ENCODE measurements around the gene HEPN1.

HEPN1 gene

GRCh38 chr11:124902616-124903015 lies 16.4 kb upstream of the HEPN1 start:
- no peak for DNase-seq

DNA sequence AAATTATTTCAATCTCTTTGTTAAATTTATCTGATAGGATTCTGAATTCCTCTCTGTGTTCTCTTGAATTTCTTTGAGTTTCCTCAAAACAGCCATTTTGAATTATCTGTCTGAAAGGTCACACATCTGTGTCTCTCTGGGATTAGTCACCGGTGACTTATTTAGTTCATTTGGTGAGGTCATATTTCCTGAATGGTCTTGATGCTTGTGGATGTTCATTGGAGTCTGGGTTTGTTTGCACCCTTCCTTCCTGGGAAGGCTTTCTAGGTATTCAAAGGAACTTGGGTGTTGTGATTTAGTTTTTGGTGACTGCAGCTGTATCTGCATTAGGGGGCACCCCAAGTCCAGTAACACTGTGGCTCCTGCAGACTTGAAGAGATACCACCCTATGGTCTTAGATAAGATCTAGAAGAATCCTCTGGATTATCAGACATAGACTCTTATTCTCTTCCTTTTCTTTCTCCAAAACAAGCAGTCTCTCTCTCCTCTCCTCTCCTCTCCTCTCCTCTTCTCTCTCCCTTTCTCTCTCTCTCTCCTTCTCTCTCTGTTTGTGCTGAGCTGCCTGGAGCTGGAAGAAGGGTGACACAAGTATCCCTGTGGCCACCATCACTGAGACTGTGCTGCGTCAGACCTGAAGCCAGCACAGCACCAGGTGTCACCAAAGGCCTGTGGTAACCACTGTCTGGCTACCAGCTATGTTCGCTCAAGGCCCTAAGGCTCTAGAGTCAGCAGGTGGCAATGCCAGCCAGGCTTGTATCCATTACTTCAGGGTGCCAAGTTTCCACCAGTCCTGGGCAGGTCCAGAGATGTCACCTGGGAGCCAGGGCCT lies 3.3 kb upstream of the HEPN1 start:
- DNase-seq = no peak

- no peak for DNase-seq
These were observed 2.7 kb upstream of the HEPN1 start for GRCh38 chr11:124916370-124916710.

DNA sequence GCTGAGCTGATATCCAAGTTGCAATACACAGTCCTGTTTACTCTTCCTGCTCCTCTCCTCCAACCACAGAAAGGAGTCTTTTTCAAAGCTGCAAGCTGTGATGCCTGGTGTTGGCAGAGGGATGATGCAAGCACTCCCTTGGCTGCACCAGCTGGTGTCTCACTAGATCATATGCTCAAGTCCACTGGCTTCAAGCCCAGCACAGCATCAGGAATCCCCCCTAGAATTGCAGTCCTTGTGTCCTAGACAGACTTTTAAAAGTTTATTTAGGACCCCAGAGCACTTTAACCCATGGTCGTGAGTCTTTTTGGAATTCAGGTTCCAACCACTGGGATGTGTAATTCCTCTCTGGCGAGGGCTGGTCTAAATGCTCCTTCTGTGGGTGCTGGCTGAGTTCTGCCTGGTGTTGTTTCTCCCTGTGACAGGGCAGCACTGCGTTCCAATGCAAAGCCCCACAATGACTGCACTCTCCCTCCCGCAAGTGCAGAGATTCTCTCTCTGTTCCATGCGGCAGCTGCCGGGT lies 1.9 kb upstream of the HEPN1 start:
- DNase-seq = no peak

DNA sequence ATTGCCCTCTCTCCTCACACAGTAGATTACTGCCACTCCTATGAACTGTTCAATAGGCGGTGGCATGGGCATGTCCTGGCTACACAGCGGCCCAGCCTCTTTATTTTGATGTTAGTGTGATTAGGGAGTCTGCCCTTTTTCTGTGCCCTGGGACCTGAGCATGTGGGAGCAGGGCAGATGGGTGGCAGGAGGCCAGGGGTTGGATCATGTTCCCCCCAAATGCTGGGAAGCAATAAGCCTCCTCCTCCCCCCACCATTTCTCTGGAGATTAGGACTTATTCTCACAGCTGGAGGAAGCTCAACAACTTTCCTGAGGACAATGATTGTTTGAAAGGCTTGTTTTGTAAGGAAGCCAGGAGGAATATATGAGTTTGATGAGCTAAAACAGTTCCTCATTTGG lies 848 bp downstream of the HEPN1 start:
- no peak for DNase-seq

DNA sequence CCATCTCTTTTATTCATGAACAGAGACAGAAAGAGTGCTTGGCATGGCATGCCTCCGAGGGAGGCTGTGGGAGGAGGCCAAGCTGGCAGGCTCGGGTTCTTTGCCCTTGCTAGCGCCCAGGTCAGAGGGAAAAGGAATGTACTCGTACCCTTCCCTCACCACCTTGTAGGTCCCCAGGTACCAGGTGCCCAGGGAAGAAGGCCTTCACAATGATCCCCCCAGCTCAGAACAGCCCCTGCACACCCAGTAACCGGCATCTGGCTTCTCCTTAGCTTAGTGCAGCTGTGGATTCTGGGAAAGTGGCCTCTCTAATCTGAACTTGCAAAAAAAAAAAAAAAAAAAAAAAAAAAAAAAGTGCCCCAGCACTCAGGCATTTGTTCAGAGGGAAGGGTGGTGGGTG lies 1.3 kb downstream of the HEPN1 start:
- no peak for DNase-seq

DNA sequence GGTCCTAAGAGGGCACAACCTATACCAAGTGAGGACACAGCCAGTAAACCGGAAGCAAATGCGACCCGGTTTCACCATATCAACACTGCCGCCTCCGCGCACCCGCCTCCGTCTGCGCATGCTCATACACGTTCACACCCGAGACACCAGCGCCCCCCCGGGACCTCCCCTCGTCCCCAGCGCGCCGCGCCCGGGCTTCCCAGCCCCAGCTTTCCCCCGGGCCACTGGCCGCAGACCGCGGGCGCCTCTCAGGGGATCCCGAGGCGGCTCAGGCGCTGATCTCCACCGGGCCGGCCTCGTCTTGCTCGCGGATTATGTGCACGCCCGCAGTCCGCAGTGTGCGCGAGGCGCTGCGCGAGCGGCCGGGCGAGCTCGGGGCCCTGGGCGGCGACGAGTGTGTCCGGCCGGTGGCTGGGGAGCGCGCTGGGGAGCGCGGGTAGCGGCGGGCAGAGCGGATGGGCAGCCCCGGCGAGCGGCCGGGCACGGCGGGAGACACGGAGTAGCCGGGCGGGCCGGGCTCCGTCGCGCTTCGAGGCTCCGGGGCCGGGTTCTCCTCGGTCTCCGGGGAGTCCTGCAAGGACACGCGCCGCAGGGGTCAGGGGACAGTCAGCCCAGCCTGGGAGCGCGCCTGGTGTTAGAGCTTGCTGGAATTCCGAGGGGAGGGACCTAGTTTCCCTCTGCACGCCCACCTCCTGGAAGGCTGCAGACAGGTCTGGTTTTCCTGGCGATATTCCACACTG lies 2.0 kb downstream of the HEPN1 start:
- peak; percentile 35 for DNase-seq

DNA sequence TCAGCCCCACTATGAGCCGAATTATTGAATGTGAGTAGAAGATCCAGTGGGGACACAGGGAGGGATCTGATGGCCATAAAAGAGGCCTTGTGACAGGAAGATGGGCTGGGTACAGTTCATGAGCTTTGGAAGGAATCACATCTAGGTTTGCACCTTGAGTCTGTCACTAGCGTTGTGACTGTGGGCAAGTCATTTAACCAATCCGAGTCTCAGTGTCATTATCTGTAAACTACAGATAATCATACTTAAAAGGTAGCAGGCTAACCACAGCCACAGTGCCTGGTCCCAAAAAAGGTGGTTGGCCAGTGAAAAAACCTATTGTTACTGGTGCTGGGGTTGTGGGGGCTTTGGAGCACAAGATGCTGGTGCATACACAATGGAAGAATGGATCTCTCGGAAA lies 3.8 kb downstream of the HEPN1 start:
- DNase-seq = no peak

- DNase-seq = no peak
These were observed 4.2 kb downstream of the HEPN1 start for GRCh38 chr11:124923296-124923695.

DNA sequence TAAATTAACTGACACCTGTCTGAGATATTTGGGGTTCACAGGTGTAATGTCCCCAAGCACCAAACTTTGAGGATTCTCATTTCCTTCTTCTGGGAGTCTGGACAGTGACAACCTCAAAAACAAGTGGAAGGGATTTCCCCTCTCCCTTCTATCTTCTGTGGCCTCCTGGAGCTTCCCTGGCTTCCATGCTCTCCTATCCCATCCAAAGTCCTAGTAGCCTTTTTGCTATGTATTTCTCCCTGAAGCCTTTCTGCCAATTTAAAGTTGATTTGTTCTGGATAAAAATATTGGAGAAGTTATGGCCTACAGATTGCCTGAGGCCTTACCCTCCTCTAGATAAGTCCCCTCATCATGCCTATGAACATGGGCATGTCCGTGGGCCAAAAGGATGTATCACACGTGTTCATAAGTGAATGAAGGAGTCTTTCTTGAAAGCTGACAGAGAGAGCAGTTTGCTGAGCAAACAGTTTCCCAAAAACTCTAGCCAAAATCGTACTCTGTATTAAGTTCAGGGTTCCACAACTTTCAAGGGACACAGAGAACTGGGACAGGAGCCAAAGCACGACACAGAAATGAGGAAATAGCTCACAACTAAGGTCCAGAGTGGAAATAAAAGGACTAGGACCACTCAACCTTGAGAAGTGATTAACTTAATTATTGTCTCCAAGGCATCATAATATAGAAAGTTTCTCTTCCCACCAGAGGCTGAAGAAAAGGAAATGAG lies 10.1 kb downstream of the HEPN1 start:
- DNase-seq = no peak

- no peak for DNase-seq
These were observed 11.7 kb downstream of the HEPN1 start for GRCh38 chr11:124930799-124931198.

DNA sequence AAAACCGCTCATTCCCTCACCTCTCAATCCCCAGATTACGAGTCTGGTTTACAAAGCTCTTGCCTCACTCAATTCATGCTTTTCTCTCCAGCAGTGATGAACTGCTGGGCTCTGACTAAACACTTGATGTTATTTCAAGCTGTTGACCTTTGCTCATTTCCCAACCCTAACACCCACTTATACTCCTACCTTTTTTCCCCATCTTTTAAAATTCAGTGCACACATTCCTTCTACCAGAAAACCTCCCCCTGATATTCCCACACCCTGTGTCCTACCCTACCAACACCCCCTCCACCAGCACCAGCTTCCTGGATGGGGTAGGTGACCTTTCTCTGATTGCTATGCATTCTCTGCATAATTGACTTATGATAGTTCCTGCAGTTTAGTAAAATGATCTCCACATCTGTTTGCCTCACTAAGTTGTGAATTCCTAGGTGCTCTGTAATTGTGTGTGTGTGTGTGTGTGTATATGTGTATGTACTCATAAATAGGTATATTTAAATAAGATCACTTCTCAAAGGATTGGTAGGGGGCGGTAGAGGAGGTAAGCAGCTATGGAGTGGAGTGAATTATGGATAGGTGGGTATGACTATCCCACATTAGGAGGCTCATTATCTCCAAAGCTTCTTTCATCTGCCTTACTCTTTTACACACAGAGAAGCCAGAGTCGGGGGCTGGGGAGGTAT lies 16.0 kb downstream of the HEPN1 start:
- DNase-seq = no peak

DNA sequence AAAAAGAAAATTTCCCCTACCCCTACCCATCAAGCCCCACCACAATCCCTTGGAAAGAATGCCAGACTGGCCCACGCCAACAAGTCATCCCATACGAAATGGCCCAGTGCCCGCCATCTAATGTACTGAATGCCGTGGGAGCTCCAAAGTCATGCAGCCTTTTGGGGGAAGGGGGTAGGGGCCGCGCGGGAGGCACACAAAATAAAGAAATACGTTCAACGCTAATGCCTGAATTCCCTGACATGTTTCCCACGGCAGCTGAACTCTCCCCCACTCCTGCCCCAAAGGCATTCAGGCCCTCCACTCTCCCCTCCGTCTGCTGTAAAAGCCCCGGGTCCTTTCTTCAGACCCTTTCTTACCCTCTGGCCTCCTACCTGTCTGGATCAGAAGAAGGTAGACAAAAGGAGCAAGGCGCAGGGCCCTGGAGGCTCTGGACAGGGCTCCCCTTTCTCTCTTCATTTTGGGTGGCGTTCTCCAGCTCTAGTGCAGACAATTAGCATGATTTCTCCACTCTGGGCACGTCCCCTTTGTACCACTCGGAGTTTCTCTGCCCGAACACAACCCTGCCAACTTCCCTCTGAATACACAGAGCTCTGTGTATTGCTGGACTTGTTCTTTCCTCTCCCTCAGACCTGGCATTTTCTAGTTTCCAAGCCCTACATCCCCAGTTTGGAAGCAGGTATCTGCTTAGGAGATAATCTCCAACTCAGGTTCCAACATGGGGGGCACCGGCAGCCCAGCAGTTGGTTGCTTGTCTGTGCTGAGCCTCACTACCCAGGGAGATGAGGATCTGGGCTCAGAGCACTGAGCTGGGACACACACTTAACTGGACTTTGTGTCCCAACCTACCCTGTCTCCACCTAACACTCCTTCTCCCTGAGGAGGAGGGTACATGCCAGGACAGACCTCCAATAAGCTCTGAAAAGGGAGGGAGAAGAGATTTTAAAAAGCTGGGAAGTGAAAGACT lies 16.8 kb downstream of the HEPN1 start, which contains the start of gene HEPACAM:
HEPACAM (minus strand) TSS at position 500 of the 967 bp plus-strand sequence; CDS start at position 459, 41 bp downstream.
- no peak for DNase-seq

GRCh38 chr11:124937336-124937935 lies 18.4 kb downstream of the HEPN1 start:
- DNase-seq = no peak

DNA sequence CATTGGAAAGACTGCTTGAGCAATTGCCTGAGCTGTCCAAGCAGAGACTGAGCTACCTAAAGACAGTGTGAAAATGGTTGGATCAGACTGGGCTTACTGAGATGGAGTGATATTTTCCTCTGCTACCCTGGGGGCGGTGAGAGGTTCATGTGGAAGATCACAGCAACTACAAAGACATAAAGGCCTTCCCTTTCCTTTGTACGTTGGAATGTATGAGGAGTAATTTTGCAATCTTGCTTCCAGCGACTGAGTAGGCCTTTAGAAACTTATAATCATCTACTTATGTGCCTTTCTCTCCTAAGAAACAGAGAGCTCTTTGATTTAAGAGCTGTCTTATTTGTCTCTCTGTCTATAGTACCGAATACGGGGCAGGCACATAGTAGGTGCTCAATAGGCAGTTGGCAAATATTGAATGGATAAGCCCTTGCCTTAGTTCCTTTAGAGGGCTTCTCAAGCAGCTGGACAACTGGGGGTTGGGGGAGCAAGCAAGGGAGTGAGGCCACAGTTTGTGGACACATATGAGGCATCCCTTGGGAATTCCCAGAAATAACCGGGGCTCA lies 19.2 kb downstream of the HEPN1 start:
- DNase-seq = no peak

GRCh38 chr11:124938970-124939369 lies 19.9 kb downstream of the HEPN1 start:
- DNase-seq = no peak

- no peak for DNase-seq
These were observed 22.7 kb downstream of the HEPN1 start for GRCh38 chr11:124941703-124942102.

DNA sequence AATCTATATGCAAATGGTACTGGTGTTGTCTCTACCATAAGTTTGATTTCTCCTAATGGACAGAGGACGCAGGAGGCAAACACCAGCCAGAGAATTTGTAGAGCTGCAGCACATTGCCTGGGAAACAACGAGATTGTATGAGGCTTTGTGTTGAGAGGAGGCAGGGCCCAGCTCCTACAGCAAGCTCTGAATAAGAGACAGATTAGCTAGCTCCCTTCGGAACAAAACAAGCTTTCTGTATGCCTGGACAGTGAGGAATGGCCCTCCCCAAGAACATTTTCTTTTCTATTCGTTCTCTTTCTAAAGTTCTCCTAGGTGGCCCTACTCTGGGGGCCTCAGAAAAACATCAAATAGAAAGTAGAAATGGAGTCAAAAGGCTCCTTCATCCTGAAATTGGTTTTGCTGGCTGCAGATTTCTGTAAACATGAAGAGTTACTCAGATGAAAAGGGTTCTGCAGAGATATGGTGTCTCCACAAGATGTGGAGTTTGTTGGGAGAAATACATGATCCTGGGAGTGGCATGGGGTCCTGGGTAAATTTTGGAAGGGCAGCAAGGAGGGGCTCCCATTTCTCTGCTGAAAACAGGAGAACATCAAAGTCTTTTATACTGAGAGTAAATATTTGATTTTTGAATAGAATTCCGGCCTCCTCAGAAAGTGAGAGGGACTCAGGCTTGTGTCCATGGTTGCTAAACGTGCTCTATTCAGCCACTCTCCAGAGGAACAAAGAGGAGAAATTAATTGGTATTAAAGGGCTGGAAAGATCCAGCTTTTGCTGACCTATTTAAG lies 23.6 kb downstream of the HEPN1 start:
- no peak for DNase-seq

GRCh38 chr11:124943254-124943616 lies 24.2 kb downstream of the HEPN1 start:
- no peak for DNase-seq

DNA sequence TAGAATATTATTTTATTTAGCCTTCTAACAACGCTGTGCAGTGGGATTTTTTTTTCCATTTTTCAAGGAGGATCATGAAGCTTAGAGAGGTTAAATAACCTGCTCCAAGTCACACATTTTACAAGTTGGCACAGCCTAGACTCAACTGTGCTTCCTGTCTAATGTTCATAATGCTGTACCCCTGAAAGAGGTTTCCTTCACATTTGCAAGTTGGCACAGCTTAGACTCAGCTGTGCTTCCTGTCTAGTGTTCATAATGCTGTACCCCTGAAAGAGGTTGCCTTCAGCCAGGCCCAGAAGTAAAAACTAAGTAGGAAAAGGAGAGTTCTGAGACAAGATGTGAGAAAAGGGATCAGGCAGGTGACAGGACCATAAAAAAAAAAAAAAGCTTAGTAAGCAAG lies 24.7 kb downstream of the HEPN1 start:
- no peak for DNase-seq
